ENCODE data around the gene SLC39A11.

- TF ChIP-seq, protein P1, sequence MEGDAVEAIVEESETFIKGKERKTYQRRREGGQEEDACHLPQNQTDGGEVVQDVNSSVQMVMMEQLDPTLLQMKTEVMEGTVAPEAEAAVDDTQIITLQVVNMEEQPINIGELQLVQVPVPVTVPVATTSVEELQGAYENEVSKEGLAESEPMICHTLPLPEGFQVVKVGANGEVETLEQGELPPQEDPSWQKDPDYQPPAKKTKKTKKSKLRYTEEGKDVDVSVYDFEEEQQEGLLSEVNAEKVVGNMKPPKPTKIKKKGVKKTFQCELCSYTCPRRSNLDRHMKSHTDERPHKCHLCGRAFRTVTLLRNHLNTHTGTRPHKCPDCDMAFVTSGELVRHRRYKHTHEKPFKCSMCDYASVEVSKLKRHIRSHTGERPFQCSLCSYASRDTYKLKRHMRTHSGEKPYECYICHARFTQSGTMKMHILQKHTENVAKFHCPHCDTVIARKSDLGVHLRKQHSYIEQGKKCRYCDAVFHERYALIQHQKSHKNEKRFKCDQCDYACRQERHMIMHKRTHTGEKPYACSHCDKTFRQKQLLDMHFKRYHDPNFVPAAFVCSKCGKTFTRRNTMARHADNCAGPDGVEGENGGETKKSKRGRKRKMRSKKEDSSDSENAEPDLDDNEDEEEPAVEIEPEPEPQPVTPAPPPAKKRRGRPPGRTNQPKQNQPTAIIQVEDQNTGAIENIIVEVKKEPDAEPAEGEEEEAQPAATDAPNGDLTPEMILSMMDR (IDR thresholded peaks at IDR 0.05), result no peak
- TF ChIP-seq POLR2A (IDR thresholded peaks at IDR 0.05), result no peak
Measured at GRCh38 chr17:72682605-72683004, 409.9 kb downstream of the SLC39A11 start.

All from thyroid gland (tissue), 4 donors.